Activated CD8-positive, alpha-beta memory T cell treated with anti-CD3 and anti-CD28 coated beads, Interleukin-2, amount 50 U/mL, for 4 hours (primary cell): ENCODE data around the gene NDUFC1.
"Not testable (repeated sequence)": the region's sequence is repeated elsewhere in the genome, so short reads cannot be mapped to it uniquely, and the experiment has no call there.

ENCODE experiments used
- DNase-seq: peaks from one replicate; pipeline ENCODE4 v3.0.0-alpha.2; 2020

The NDUFC1 gene

DNA sequence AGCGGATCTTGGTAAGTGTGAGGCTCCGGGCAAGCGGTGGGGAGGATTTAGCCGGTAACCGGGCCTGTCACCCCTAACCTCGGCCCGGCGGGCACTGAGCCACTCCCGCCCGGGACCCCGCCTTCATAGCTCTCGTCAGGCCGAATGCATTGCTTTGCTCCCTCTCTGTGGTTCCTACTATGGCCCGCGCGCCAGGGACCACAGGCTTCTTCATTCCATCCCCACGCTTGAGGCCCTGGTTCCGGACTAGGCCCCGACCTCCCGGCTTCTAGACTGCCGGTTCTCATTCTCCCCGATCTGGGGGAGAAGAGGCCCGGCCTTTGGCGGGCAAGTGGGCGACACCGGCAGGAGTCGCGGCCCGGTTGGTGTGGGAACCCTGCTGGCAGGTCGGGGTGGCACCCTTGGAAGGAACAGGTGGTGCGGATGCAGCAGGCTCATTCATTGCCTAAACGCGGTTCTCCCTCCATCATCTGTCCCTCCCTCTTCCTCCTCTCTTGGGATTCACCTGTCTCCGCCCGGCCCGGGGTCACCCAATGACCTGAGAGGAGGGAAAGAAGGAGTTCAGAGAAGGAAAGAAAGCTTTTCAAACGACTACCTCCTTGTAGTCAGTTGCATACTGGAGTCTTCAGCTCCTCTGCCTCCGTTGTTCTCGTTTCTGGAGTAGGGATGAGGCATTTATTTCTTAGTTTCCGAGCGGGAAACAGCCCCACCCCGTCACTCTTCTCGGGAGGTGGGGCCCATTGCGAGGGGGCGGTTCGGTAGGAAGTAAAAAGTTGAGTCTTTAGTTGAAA, at the start of gene NDUFC1:
Gene NDUFC1, minus strand, starts transcription at position 657 of the 791 bp plus-strand sequence. CDS start 6,679 bp downstream, outside the sequence.
- DNase-seq: peak; percentile 58

GRCh38 chr4:139337612-139338011, 35.3 kb upstream of the NDUFC1 start:
- no peak for DNase-seq

- no peak for DNase-seq
Measured at GRCh38 chr4:139333046-139333445, 30.8 kb upstream of the NDUFC1 start.

GRCh38 chr4:139331185-139331584, 28.9 kb upstream of the NDUFC1 start:
- DNase-seq: no peak

GRCh38 chr4:139330283-139330682, 28.0 kb upstream of the NDUFC1 start:
- DNase-seq: no peak

- DNase-seq: no peak
Measured at GRCh38 chr4:139329665-139330200, 27.5 kb upstream of the NDUFC1 start.

DNA sequence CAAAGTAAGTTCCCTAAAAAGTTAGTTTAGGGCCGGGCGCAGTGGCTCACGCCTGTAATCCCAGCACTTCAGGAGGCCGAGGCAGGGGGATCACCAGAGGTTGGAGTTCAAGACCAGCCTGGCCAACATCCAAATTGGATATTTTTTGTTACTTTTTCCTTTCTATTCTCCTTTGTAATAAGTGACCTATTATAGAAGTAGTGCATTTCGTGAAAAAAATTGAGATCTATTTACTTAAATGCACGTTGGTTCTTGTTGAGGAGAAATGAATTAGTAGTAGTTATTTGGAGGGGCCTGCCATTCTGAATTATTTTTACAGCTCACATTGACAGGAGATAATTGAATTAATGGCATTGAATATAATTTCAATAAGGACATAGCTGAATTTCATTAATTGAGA, 22.3 kb upstream of the NDUFC1 start:
- DNase-seq: no peak

- not testable (repeated sequence) for DNase-seq
Measured at GRCh38 chr4:139322541-139322940, 20.3 kb upstream of the NDUFC1 start.

DNA sequence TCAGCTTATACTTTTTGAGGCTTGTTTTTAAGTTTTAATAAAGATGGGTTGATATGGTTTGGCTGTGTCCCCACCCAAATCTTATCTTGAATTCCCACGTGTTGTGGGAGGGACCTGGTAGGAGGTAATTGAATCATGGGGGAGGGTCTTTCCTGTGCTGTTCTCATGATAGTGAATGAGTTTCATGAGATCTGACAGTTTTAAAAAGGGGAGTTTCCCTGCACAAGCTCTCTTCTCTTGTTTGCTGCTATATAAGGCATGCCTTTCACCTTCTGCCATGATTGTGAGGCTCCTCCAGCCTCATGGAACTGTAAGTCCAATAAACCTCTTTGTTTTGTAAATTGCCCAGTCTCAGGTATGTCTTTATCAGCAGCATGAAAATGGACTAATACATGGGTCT, 19.8 kb upstream of the NDUFC1 start:
- not testable (repeated sequence) for DNase-seq

GRCh38 chr4:139319571-139319970, 17.3 kb upstream of the NDUFC1 start:
- no peak for DNase-seq

DNA sequence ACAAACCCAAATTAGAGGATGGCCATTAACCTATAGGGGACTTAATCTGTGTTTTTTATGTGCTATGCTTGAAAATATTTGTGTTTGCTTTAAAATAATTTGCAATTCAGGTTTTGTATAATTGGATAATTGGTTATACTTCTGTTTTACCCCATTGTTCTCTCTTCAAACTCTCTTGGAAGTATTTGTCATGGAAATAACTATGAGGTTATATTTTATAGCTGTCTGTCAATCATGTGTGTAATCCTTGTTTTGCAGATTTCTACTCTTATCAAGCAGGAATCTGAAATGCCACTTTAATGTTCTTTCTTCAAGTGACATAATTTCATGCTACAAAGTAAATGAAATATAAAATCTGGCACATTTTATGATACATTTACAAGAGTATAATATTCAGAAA, 15.4 kb upstream of the NDUFC1 start:
- DNase-seq: no peak

- no peak for DNase-seq
Measured at GRCh38 chr4:139316733-139317132, 14.5 kb upstream of the NDUFC1 start.

DNA sequence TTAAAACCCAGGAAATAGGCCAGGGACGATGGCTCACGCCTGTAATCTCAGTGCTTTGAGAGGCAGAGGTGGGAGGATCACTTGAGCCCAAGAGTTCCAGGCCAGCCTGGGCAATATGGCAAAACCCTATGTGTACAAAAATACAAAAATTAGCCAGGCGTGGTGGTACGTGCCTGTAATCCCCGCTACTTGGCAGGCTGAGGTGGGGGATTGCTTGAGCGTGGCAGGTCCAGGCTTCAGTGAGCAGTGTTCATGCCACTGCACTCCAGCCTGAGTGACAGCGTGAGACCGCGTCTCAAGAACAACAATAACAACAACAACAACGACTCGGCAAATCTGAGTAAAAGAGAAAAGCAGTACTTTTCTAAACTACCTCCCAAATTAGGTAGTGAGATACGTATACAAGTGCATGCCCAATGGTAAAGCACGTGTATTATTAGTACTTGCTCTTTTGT, 13.0 kb upstream of the NDUFC1 start:
- no peak for DNase-seq

GRCh38 chr4:139314047-139314800, 11.9 kb upstream of the NDUFC1 start:
- no peak for DNase-seq

DNA sequence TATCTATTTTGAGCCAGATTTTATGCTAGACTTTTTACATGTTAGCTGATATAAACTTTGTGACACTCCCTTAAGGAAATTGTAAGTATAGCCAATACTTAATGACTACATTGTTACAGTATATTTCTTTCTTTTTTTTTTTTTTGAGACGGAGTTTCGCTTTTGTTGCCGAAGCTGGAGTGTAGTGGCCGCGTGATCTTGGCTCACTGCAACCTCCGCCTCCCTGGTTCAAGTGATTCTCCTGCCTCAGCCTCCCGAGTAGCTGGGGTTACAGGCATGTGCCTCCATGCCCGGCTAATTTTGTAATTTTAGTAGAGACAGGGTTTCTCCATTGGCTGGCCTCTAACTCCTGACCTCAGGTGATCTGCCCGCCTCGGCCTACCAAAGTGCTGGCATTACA, 11.1 kb upstream of the NDUFC1 start:
- DNase-seq: not testable (repeated sequence)

GRCh38 chr4:139312552-139313332, 10.5 kb upstream of the NDUFC1 start:
- DNase-seq: no peak

GRCh38 chr4:139311909-139312308, 9.6 kb upstream of the NDUFC1 start:
- DNase-seq: no peak

GRCh38 chr4:139304920-139305319, 2.6 kb upstream of the NDUFC1 start:
- no peak for DNase-seq

DNA sequence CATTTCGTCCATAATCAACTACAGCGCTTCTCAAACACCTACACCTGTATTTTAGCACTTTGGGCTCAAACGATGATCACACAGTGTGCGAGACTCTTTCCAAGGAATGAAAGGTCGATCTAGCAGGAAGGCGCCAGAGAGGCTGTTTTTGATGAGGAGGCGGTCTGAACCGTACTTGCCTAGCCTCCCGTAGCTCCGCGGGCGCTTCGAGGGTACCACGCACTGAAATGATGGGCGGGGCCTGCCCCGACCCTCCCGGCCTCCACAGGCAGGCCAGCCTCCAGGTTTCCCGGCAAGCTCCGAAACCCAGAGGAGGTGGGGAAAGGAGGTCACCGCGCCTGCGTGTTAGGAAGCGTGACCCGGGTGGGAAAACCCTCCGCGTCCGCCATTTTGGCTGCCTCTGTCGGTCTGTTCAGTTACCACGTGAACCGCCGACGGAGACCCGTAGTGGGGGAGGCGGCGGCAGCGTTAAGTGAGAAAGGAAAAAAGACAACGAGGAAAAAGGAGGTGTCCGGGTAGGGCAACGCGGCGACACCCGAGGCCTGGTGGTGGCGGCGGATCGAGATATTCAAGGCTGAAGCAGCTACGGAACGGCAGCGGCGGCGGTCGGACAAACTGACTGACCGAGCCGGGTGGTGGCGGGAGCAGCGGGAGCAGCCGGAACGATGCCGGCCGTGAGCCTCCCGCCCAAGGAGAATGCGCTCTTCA, 1.0 kb downstream of the NDUFC1 start, which contains the start of gene NAA15:
Gene NAA15, plus strand, starts transcription at position 393 of the 708 bp plus-strand sequence. Its CDS starts 273 bp downstream, at position 666.
- peak; percentile 97 for DNase-seq

GRCh38 chr4:139300431-139301112, 1.7 kb downstream of the NDUFC1 start:
- no peak for DNase-seq

DNA sequence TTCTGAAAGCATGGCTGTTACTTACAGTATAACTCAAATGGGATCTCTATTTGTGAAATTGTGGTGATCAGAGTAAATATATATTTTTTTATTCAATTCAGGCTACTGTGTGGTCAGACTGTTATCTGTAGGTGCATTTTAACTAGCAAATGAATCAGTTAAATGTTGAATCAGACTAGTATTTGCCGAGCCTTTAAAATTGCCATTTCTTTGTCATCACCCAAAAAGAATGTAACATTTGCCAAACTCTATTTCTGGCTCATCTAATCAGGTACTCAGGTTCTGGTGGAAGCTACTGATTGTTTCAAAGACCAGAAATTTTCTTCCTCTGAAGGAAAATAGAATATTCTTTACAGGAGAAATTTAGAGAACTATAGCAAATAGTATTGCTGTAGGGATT, 2.7 kb downstream of the NDUFC1 start:
- no peak for DNase-seq

DNA sequence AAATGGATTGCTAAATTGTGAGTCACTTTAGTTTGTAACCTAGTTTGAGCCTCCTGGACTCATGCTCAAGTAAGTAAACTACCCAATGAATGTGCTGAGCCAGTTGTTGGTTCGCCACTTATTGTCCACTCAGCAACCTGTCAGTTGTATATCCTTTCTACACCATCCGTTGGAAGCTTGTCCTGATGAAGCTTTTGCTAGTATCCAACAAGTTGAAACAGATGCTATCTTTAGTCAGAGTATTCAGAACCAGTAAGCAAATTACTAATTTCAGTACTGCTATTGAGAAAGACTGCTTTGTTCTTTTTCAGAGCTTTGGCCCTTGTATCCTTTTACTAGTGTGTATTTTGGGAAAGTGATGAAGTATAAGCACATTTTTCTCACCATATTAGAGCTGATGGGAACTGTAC, 5.3 kb downstream of the NDUFC1 start:
- no peak for DNase-seq
